Stimulated activated CD8-positive, alpha-beta memory T cell treated with anti-CD3 and anti-CD28 coated beads, Interleukin-15, amount 100 ng/mL, for 4 hours (primary cell): ENCODE measurements around the gene BCKDHA.
"Not testable (repeated sequence)": the region's sequence is repeated elsewhere in the genome, so short reads cannot be mapped to it uniquely, and the experiment has no call there.

Experiments
- DNase-seq, 2 donors: peaks; one replicate each; pipeline ENCODE4 v3.0.0-alpha.2; 2020; ENCODE audit warnings: low read depth in 2 of 2

Gene BCKDHA

GRCh38 chr19:41403181-41403970 lies 5.8 kb downstream of the BCKDHA start:
- DNase-seq = no peak

- no peak for DNase-seq
Measured at GRCh38 chr19:41405776-41406175, 8.2 kb downstream of the BCKDHA start.

GRCh38 chr19:41407271-41407670 lies 9.7 kb downstream of the BCKDHA start:
- no peak for DNase-seq

- no peak for DNase-seq
Measured at GRCh38 chr19:41408256-41408655, 10.6 kb downstream of the BCKDHA start.

GRCh38 chr19:41408846-41409245 lies 11.2 kb downstream of the BCKDHA start:
- DNase-seq = not testable (repeated sequence)

- DNase-seq = no peak
Measured at GRCh38 chr19:41409288-41409687, 11.7 kb downstream of the BCKDHA start.

GRCh38 chr19:41410336-41411054 lies 12.9 kb downstream of the BCKDHA start:
- DNase-seq = no peak

- DNase-seq = no peak
Measured at GRCh38 chr19:41411100-41411967, 13.7 kb downstream of the BCKDHA start.

GRCh38 chr19:41411968-41412265 lies 14.3 kb downstream of the BCKDHA start:
- DNase-seq = no peak

- DNase-seq = no peak
Measured at GRCh38 chr19:41412953-41413352, 15.3 kb downstream of the BCKDHA start.

- no peak for DNase-seq
Measured at GRCh38 chr19:41413947-41414346, 16.3 kb downstream of the BCKDHA start.

GRCh38 chr19:41414461-41414860 lies 16.8 kb downstream of the BCKDHA start:
- no peak for DNase-seq

- no peak for DNase-seq
Measured at GRCh38 chr19:41415154-41415571, 17.5 kb downstream of the BCKDHA start.

- no peak for DNase-seq
Measured at GRCh38 chr19:41416194-41416674, 18.6 kb downstream of the BCKDHA start.

GRCh38 chr19:41420101-41420880 lies 22.7 kb downstream of the BCKDHA start:
- no peak for DNase-seq

GRCh38 chr19:41421314-41421713 lies 23.7 kb downstream of the BCKDHA start:
- no peak for DNase-seq

- no peak for DNase-seq
Measured at GRCh38 chr19:41421973-41422372, 24.4 kb downstream of the BCKDHA start.

GRCh38 chr19:41422456-41422855 lies 24.8 kb downstream of the BCKDHA start:
- no peak for DNase-seq

- DNase-seq = no peak
Measured at GRCh38 chr19:41422955-41423354, 25.3 kb downstream of the BCKDHA start.

- DNase-seq = no peak
Measured at GRCh38 chr19:41424335-41425173, 26.9 kb downstream of the BCKDHA start.
